DMS 273 treated with DMSO at 0.1 percent for 48 hours (cell line): ENCODE data around the gene BCKDHB.

Experiments used
- DNase-seq: peaks from one replicate; lab custom pipeline; 2025; lab: John Stamatoyannopoulos, UW

The BCKDHB gene

DNA sequence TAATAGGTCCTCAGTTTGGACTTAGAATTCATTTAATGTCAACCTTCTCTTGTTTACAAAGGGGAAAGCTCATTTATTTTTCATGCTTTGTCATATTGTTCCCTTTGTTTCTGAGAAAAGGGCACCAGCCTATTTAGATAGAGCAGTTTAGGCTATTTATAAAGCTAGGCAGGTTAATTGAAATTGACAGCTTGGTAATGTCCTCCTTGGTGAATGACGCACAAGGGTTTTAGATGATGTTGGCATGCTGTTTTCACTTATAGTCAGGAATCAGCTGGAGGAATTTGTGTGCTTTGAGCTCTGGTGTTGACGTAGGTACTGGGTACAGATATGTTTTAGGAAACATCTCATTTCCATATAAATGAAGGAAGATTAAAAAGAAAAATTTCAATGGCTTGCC lies 45.2 kb downstream of the BCKDHB start:
- DNase-seq, result no peak

DNA sequence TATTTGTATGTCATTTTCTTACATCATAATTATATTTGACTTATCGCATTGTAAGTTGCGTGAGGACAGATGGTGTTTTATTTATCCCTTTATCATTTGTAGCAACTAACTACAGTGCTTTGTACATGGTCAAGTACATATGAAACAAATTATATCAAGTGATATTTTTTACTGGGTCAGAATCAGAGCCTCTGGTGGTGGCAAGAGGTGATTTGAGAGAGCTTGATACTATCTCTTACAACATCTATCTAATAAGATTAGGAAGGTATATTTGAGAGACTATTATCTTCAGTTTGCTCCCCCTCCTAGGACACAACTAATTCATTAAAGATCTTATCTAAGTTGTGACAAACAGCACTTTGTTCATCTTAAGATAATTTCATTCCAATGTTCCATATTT lies 47.7 kb downstream of the BCKDHB start:
- no peak for DNase-seq

GRCh38 chr6:80156221-80156620 lies 49.8 kb downstream of the BCKDHB start:
- DNase-seq, result no peak

GRCh38 chr6:80158478-80158989 lies 52.1 kb downstream of the BCKDHB start:
- no peak for DNase-seq

GRCh38 chr6:80161434-80161833 lies 55.0 kb downstream of the BCKDHB start:
- DNase-seq, result no peak

DNA sequence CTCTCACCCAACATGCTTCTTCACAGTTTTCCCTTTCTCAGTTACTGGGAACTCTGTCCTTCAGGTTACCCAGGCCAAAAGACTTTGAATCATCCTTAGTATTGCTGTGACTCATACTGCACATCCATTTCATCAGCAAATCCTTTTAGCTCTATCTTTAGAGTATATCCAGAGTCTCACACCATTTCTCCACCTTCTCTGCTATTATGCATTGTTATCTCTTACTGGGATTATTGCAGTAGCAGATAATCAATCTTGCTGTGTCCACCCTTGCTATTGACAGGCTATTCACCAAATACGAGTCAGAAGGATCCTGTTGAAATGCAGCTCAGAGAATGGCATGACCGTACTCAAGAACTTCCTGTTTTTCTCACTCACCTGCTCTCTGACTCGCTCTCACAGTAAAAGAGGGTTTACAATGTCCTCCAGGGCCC lies 57.3 kb downstream of the BCKDHB start:
- no peak for DNase-seq

DNA sequence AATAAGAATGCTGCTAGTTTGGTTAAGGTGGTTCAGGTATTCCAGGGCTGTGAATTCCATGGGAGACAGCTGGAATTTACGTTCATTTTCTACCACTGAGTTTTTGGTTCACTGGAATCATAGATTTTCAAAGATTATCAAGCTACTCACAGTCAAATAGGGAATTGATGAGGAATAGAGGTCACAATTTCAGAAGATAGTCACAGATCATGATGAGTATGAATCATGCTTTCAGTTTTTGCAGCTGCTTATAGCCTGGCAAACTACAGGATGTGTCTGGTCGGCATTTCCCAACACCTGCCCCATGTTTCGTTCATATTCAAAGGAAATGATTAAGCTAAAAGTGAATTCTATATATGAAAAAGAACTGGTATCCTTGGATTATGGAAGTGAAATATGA lies 58.7 kb downstream of the BCKDHB start:
- no peak for DNase-seq

GRCh38 chr6:80165819-80166218 lies 59.3 kb downstream of the BCKDHB start:
- no peak for DNase-seq

DNA sequence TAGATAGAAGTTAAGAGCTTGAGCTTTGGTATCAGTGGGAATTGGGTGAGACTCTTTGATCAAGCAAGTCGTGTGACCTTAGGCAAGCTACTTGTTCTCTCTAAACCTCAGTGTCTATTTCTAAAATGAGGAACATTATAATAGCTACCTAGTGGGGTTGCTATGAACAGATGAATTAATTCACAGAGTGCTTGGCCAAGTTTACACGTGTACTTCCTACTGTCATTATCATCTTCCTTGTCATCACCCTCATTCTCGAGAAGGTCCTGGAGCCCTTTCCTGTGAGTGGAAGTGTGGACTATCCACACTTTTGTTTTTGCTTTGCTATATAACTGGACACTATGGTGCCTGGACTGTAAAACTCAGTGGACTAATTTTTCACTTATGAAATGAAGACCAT lies 64.0 kb downstream of the BCKDHB start:
- DNase-seq, result no peak

DNA sequence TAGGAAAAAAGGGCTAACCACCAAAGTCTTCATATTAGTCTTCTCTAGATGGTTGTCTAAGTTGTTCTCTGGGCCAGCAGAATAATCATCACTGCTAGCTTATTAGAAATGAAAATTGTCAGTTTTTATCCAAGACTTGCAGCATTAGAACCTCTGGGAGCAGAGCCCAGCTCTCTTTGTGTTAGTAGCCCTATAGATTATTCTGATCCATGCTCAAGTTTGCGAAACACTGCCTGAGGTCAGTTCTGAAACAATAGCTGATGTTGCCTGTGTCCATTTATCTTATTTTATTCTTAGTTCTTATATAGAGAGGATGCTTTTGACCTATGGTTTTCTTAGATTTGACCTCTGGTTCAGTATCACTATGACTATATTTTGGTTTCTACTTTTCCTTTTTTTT lies 66.9 kb downstream of the BCKDHB start:
- no peak for DNase-seq

- no peak for DNase-seq
These were observed 68.6 kb downstream of the BCKDHB start for GRCh38 chr6:80174900-80175572.

- no peak for DNase-seq
These were observed 73.2 kb downstream of the BCKDHB start for GRCh38 chr6:80179695-80180094.

DNA sequence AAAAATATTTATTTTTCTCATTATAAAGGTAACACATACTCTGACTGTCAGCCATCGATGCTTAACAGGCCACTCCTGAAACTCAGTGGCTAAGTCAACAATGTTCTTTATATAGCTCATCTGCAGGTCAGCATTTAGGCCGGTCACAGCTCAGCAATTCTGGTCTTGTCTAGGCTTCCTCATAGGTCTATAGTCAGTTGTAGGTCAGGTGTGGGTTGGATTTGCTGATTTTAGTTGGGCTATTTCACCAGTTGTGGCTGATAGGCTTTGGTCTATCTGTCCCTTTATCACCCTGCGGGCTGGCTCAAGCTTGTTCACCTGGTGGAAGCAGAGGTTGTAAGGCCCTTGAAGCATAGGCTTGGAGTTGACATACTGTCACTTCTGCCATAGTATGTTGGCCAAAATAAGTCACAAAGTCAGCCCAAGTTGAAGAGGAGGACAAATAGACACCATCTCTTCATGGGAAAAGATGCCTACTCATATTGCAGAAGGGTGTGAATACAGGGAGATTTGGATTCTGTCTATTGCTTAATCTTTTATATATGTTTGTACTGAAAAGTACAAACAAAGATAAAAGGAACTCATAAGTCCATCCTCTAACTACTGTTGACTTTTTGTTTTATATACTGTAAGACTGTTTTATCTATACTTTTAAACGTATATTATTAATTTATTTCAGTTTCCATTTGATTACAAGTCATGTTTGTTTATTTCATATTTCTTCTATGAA lies 75.0 kb downstream of the BCKDHB start:
- no peak for DNase-seq

DNA sequence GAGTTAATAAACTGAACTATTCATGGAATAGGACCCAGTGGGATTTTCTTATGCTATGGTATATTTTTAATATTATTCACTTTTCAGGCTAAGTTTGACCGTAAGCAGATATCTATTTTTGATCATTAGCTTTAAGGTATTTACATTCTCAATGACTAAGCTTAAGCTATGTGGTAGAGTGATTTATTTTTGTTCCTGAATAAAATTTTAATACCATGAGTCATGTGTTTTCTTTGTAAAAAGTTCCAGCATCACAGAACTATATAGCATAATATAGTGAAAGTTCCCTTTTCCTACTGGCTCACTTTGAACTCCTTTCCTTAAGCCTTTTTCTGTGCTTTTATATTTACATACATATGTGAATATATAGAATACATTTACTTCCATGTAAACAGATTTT lies 75.8 kb downstream of the BCKDHB start:
- no peak for DNase-seq

- no peak for DNase-seq
These were observed 76.7 kb downstream of the BCKDHB start for GRCh38 chr6:80183019-80183795.

GRCh38 chr6:80185492-80185891 lies 79.0 kb downstream of the BCKDHB start:
- no peak for DNase-seq

DNA sequence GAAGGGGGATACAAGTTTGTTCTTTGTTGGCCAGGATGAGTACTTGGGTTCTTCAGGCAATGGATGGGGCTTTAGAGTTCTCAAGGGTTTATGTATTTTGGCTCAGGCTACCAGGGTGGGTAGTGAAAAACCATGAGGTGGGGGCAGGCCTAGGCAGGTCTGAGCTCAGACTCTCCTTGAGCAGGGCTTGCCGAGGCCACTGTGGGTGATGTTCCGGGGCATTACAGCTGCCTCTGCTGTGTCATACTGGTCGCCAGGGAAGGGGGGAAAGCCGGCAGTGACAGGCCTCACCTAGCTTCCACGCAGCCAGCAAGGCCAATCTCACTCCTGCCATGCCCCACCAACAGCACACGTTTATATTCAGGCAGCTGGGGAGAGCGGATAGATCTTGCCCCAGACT lies 79.6 kb downstream of the BCKDHB start:
- DNase-seq, result no peak

GRCh38 chr6:80196906-80197305 lies 90.4 kb downstream of the BCKDHB start:
- DNase-seq, result no peak

DNA sequence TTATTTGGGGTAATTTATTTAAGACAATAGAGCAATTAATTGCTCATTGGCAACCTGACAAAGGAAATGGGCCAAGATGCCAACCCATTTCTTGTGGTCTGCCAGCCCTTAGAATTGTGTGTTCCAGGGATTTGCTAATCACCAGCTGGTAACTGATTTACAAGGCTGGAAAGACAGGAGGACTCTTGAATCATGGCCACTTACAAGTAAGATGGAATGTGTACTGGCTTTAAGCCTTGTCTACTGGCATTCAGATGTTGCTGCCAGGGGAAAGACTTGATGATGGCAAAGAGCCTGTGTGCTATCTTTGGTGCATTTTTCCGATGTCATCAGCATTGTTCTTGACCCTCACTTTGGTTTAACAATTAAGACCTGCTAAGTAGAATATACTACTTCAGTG lies 91.0 kb downstream of the BCKDHB start:
- no peak for DNase-seq

- no peak for DNase-seq
These were observed 91.5 kb downstream of the BCKDHB start for GRCh38 chr6:80197986-80198385.

GRCh38 chr6:80203283-80203682 lies 96.8 kb downstream of the BCKDHB start:
- no peak for DNase-seq

DNA sequence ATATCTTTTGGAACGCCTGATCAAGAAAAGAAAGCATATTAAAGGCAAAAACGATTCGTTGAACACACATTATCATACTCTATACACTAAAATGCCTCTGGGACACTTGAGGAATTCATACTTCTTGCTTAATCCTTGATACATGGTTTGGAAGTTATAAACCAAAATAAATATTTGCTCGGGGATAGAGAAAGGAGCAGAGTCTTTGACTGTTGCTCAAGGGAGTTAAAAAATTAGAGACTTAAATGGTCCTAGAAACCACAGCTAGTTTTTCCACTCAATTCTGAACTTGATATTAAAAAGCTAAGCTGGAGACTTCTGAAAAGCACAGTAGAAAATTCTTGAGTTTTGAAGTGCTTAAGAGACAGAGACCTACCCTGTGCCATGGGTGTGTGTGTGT lies 98.9 kb downstream of the BCKDHB start:
- DNase-seq, result no peak

DNA sequence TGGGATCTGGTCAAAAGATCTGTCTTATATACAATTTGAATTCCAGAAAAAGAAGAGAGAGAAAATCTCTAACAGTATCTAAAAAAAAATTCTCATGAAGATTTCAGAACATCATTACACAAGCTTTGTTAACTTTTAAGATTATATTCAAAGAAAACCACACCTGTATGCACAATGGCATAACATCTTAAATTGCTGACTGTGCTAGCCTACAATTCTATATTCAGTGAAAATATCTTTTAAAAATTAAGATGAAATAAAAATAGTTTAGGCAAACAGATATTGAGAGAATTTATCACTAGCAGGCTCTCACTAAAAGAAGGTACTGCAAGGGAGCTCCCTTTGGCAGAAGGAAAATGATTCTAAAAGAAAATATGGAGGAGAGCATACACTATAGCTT lies 100.3 kb downstream of the BCKDHB start:
- no peak for DNase-seq
